H9 (cell line): Measurements from ENCODE around the gene STXBP5L. TPM values are rescaled to one million over a fixed set of nuclear protein-coding genes. Genes with fewer than 3 reads are reported as not detected.

Experiments used
- DNase-seq: peaks from one replicate; pipeline ENCODE4 v3.0.0-alpha.2; 2017
- H2AFZ ChIP-seq: one replicate; pipeline ENCODE4 v1.6.1; 2013; ENCODE audit warnings: mild to moderate bottlenecking, low read length, control low read depth, moderate library complexity
- H2AK5ac ChIP-seq: 2 replicates; pipeline ENCODE4 v1.6.1; 2013; ENCODE audit warnings: low read length, control low read depth, mixed read lengths; ENCODE audit not compliant: insufficient read length
- H2BK120ac ChIP-seq: one replicate; pipeline ENCODE4 v1.6.1; 2013; ENCODE audit warnings: low read depth, mild to moderate bottlenecking, low read length, control low read depth, inconsistent platforms; ENCODE audit not compliant: poor library complexity, severe bottlenecking
- H2BK12ac ChIP-seq: 2 replicates; pipeline ENCODE4 v1.6.1; 2013; ENCODE audit warnings: low read length, control low read depth, mixed read lengths, low read depth; ENCODE audit not compliant: insufficient read length
- H2BK15ac ChIP-seq: 2 replicates; pipeline ENCODE4 v1.6.1; 2013; ENCODE audit warnings: low read depth, low read length, control low read depth
- H2BK20ac ChIP-seq: one replicate; pipeline ENCODE4 v1.6.1; 2013; ENCODE audit warnings: low read depth, mild to moderate bottlenecking, low read length, control low read depth, inconsistent platforms; ENCODE audit not compliant: poor library complexity, severe bottlenecking
- H2BK5ac ChIP-seq: 2 replicates; pipeline ENCODE4 v1.6.1; 2013; ENCODE audit warnings: low read length, control low read depth, mixed read lengths; ENCODE audit not compliant: insufficient read length
- H3K14ac ChIP-seq: 2 replicates; pipeline ENCODE4 v1.6.1; 2013; ENCODE audit warnings: low read length, control low read depth; ENCODE audit not compliant: insufficient read depth
- H3K18ac ChIP-seq: 2 replicates; pipeline ENCODE4 v1.6.1; 2013; ENCODE audit warnings: low read depth, mild to moderate bottlenecking, mixed read lengths, low read length, control low read depth; ENCODE audit not compliant: insufficient read length
- H3K23ac ChIP-seq: 2 replicates; pipeline ENCODE4 v1.6.1; 2013; ENCODE audit warnings: low read length, control low read depth, mixed read lengths, low read depth; ENCODE audit not compliant: insufficient read length
- H3K23me2 ChIP-seq: 2 replicates; pipeline ENCODE4 v1.6.1; 2013; ENCODE audit warnings: low read depth, mild to moderate bottlenecking, mixed read lengths, low read length, control low read depth; ENCODE audit not compliant: insufficient read length, poor library complexity, severe bottlenecking
- H3K27ac ChIP-seq: 2 replicates; pipeline ENCODE4 v1.5.1; 2013; ENCODE audit warnings: low read length, control low read depth, mixed read lengths, low read depth; ENCODE audit not compliant: insufficient read length
- H3K27me3 ChIP-seq: 2 replicates; pipeline ENCODE4 v1.6.1; 2013; ENCODE audit warnings: low read length, control low read depth, inconsistent platforms; ENCODE audit not compliant: insufficient read depth
- H3K4ac ChIP-seq: 2 replicates; pipeline ENCODE4 v1.6.1; 2013; ENCODE audit warnings: low read depth, mild to moderate bottlenecking, control low read depth, inconsistent platforms, low read length, moderate library complexity
- H3K4me1 ChIP-seq: 2 replicates; pipeline ENCODE4 v1.6.1; 2013; ENCODE audit warnings: low read length, control low read depth, inconsistent platforms; ENCODE audit not compliant: insufficient read depth
- H3K4me2 ChIP-seq: 2 replicates; pipeline ENCODE4 v1.6.1; 2013; ENCODE audit warnings: low read length, control low read depth, mixed read lengths; ENCODE audit not compliant: insufficient read length, insufficient read depth
- H3K56ac ChIP-seq: 2 replicates; pipeline ENCODE4 v1.6.1; 2013; ENCODE audit warnings: low read depth, mild to moderate bottlenecking, mixed read lengths, low read length, control low read depth; ENCODE audit not compliant: insufficient read length
- H3K79me1 ChIP-seq: 2 replicates; pipeline ENCODE4 v1.6.1; 2013; ENCODE audit warnings: low read depth, mild to moderate bottlenecking, moderate library complexity, low read length, control low read depth, inconsistent platforms; ENCODE audit not compliant: insufficient read depth, poor library complexity, severe bottlenecking
- H3K79me2 ChIP-seq: 2 replicates; pipeline ENCODE4 v1.6.1; 2013; ENCODE audit warnings: low read length, control low read depth, inconsistent platforms; ENCODE audit not compliant: insufficient read depth
- H3K9ac ChIP-seq: 2 replicates; pipeline ENCODE4 v1.6.1; 2013; ENCODE audit warnings: low read length, control low read depth, mixed read lengths; ENCODE audit not compliant: insufficient read length; ENCODE audit errors: extremely low read depth
- H3K9me3 ChIP-seq: one replicate; pipeline ENCODE4 v1.6.1; 2013; ENCODE audit warnings: low read depth, low read length, inconsistent platforms; ENCODE audit not compliant: control insufficient read depth
- H3T11ph ChIP-seq: one replicate; pipeline ENCODE4 v1.6.1; 2013; ENCODE audit warnings: mild to moderate bottlenecking, low read length, control low read depth, inconsistent platforms
- H4K20me1 ChIP-seq: one replicate; pipeline ENCODE4 v1.6.1; 2013; ENCODE audit not compliant: control insufficient read depth, insufficient read length, insufficient read depth
- H4K5ac ChIP-seq: 2 replicates; pipeline ENCODE4 v1.6.1; 2013; ENCODE audit warnings: low read depth, mild to moderate bottlenecking, mixed read lengths, low read length, control low read depth; ENCODE audit not compliant: insufficient read length
- H4K8ac ChIP-seq: replicated peaks from 2 replicates; pipeline ENCODE4 v1.6.1; 2013; ENCODE audit warnings: low read length, control low read depth, mixed read lengths, low read depth; ENCODE audit not compliant: insufficient read length
- H4K91ac ChIP-seq: 2 replicates; pipeline ENCODE4 v1.6.1; 2013; ENCODE audit warnings: low read depth, mild to moderate bottlenecking, moderate library complexity, mixed read lengths, low read length, control low read depth; ENCODE audit not compliant: insufficient read length
- H3K27ac Mint-ChIP-seq, 3 experiments: 2 replicates in 2 of 3; 3 replicates in 1 of 3; pipeline ENCODE4 v1.8.0; 2020 to 2021; ENCODE audit warnings: mixed read lengths in 3 of 3, mild to moderate bottlenecking in 1 of 3, moderate library complexity in 1 of 3
- H3K27me3 Mint-ChIP-seq: 2 replicates; pipeline ENCODE4 v1.8.0; 2021; ENCODE audit warnings: low read depth, mild to moderate bottlenecking, moderate library complexity, mixed read lengths
- H3K36me3 Mint-ChIP-seq, 3 experiments: 2 replicates in 2 of 3; 3 replicates in 1 of 3; pipeline ENCODE4 v1.8.0; 2020 to 2021; ENCODE audit warnings: low read depth in 3 of 3, mixed read lengths in 3 of 3; ENCODE audit not compliant: insufficient read depth in 1 of 3
- H3K4me1 Mint-ChIP-seq, 2 experiments: 2 replicates each; pipeline ENCODE4 v1.8.0; 2020; ENCODE audit warnings: mixed read lengths in 2 of 2
- H3K4me3 Mint-ChIP-seq, 2 experiments: 2 replicates in 1 of 2; 3 replicates in 1 of 2; pipeline ENCODE4 v1.8.0; 2020 to 2021; ENCODE audit warnings: mild to moderate bottlenecking in 2 of 2, mixed read lengths in 2 of 2, moderate library complexity in 1 of 2
- H3K9me3 Mint-ChIP-seq, 2 experiments: 2 replicates in 1 of 2; 3 replicates in 1 of 2; pipeline ENCODE4 v1.8.0; 2020; ENCODE audit warnings: mild to moderate bottlenecking in 2 of 2, mixed read lengths in 2 of 2, moderate library complexity in 1 of 2
- WGBS: extraction: QIAGEN DNeasy Blood & Tissue Kit; methylation state at CpG from one replicate; pipeline ENCODE4 v1.1.7; 2013; ENCODE audit warnings: missing lambda C conversion rate, low lambda C conversion rate, mixed read lengths; ENCODE audit not compliant: insufficient read length; ENCODE audit errors: extremely low coverage; 5-methylcytosine and 5-hydroxymethylcytosine counted together
- total RNA-seq: library from RNA; stranded (reverse); gene quantifications from 2 replicates; pipeline ENCODE4 v1.2.1, GENCODE V29; 2021
- TF ChIP-seq, protein P1 (sequence below): fragments of 200-600 bp; sonication (generic); conservative IDR thresholded peaks from 3 replicates; pipeline ENCODE4 v1.8.0; 2021; ENCODE audit warnings: antibody characterized with exemption, mild to moderate bottlenecking

The STXBP5L gene
- total RNA-seq, 1 experiment from 2014 or later = 4.7 TPM

DNA sequence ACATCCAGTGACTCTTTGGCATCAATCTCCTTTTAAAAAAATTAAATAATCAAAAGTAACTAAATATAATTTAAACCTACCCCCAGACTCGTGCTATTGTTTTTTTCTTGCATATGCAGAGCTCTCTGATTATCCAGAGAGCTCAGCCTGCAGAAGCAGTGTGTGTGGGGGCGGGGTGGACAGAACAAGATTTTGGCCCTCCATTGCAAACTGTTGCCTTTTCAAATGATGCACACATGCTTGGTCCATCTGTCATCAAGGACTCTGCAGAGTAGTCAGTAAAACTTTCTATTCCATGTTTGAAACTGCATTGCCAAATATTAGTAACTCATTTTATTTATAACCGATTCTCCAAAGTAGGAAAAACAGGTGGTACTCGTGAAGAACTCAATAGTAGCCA lies 28.6 kb upstream of the STXBP5L start:
- Histone ChIP-seq H4K8ac (no peak overlapping the region), H2BK20ac (no peak overlapping the region), H3K9me3 (no peaks in the 10 kb centered on the region), H3K27me3 (no peaks in the 10 kb centered on the region), H3K79me1 (no peaks in the 10 kb centered on the region), H3K9ac (no peak overlapping the region), H3K18ac (no peak overlapping the region), H3K4me2 (no peak overlapping the region), H2BK15ac (no peak overlapping the region), H3K23me2 (no peaks in the 10 kb centered on the region), H2BK120ac (no peak overlapping the region), H3K56ac (no peak overlapping the region), H3T11ph (no peak overlapping the region), H2AK5ac (no peak overlapping the region), H2AFZ (no peak overlapping the region), H4K20me1 (no peaks in the 10 kb centered on the region), H3K4ac (no peak overlapping the region), H3K14ac (no peak overlapping the region), H4K91ac (no peak overlapping the region), H3K4me1 (no peaks in the 10 kb centered on the region; the same call in 1 of the 2 replicates), H2BK5ac (no peak overlapping the region), H3K79me2 (no peaks in the 10 kb centered on the region), H3K27ac (no peak overlapping the region), H3K23ac (no peak overlapping the region), H4K5ac (no peak overlapping the region), H2BK12ac (no peak overlapping the region)
- no CpG with 5 or more reads among the region's 4 CpGs for WGBS
- Mint-ChIP-seq H3K4me3 (no peak overlapping the region), H3K36me3 (no peaks in the 10 kb centered on the region), H3K27ac (no peak overlapping the region), H3K27me3 (no peaks in the 10 kb centered on the region), H3K4me1 (peaks cover 20 to 23% of the 10 kb centered on the region in 2 experiments), H3K9me3 (no peaks in the 10 kb centered on the region)
- DNase-seq = no peak
- TF ChIP-seq, protein P1, sequence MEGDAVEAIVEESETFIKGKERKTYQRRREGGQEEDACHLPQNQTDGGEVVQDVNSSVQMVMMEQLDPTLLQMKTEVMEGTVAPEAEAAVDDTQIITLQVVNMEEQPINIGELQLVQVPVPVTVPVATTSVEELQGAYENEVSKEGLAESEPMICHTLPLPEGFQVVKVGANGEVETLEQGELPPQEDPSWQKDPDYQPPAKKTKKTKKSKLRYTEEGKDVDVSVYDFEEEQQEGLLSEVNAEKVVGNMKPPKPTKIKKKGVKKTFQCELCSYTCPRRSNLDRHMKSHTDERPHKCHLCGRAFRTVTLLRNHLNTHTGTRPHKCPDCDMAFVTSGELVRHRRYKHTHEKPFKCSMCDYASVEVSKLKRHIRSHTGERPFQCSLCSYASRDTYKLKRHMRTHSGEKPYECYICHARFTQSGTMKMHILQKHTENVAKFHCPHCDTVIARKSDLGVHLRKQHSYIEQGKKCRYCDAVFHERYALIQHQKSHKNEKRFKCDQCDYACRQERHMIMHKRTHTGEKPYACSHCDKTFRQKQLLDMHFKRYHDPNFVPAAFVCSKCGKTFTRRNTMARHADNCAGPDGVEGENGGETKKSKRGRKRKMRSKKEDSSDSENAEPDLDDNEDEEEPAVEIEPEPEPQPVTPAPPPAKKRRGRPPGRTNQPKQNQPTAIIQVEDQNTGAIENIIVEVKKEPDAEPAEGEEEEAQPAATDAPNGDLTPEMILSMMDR = no peak
